Upper lobe of left lung (tissue), 4 donors: Measurements from ENCODE around the gene STK35.

ENCODE experiments used
- CTCF ChIP-seq, 6 experiments: fragments of 450-650 bp in 4 of 6; fragments of 200-600 bp in 2 of 6; sonication (generic) in 2 of 6; IDR thresholded peaks; one replicate each; pipeline ENCODE4 v1.5.1; 2016 to 2019; ENCODE audit warnings: antibody characterized with exemption in 6 of 6
- POLR2A ChIP-seq, 4 donors: fragments of 450-650 bp; IDR thresholded peaks; one replicate each; pipeline ENCODE4 v1.5.1; 2016 to 2017; ENCODE audit warnings: antibody characterized with exemption in 4 of 4, mild to moderate bottlenecking in 2 of 4

DNA sequence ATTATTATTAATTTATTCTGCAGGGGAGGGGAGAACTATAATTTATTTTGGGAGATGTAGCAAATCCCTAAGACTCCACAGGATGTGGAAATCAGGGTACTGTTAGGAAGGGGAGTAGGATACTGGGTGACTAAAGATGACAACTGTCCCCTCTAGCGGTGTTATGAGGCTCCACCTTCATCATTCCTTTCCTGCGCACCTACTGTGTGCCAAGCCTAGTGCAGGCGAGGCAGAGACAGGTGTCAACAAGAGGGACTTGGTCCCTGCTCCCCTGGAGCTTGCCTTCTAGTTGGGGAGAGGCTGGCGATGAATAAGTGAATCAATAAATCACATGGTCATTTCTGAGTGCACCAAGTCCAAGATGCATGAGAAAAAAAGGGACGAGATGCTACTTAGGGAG, 65.5 kb downstream of the STK35 start:
- TF ChIP-seq POLR2A (IDR thresholded peaks at IDR 0.05) (no peak), CTCF (IDR thresholded peaks at IDR 0.05) (no peak)
